ENCODE results near the gene WDR91.

- TF ChIP-seq EZH2 (IDR thresholded peaks at IDR 0.05; ENCODE audit: borderline replicate concordance, insufficient read depth, low read depth, low read length, poor library complexity, severe bottlenecking) = no peak
- no peak for TF ChIP-seq CTCF (IDR thresholded peaks at IDR 0.05)
These were observed 17.7 kb downstream of the WDR91 start for GRCh38 chr7:135193615-135194081.
